AG10803 (cell line): ENCODE results near the gene OR5T1.

Experiments
- DNase-seq: peaks from one replicate; pipeline ENCODE4 v3.0.0; 2010; ENCODE audit warnings: low read depth
- H3K4me3 ChIP-seq: 2 replicates; pipeline ENCODE4 v1.5.1; 2011; ENCODE audit warnings: mild to moderate bottlenecking, low read length, control low read depth
- CTCF ChIP-seq: conservative IDR thresholded peaks from 2 replicates; pipeline ENCODE4 v1.5.1; 2011; ENCODE audit warnings: mild to moderate bottlenecking, low read length, control low read depth, inconsistent platforms

Gene OR5T1

DNA sequence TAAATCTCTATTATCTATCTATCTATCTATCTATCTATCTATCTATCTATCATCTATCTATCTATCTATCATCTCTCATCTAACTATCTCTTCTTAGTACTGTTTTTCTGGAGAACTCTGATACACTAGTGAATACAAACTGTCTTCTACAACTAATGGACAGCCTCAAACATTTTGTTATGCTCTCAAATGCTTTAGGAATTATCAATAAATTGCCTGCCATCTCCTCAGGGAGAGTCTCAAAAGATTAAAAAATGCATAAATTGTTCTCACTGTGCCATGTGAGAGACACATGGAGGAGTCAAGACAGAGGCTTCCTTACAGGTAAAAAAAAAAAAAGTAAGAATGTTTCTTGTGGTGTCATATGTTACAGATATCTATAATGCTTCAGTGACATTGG, 40.9 kb downstream of the OR5T1 start, which contains the start of gene OR8K3:
OR8K3 (plus strand) TSS at position 301 of the 400 bp plus-strand sequence. CDS start 3,163 bp downstream, outside the sequence.
- no peak within 1 kb of the TSS for H3K4me3 ChIP-seq
- TF ChIP-seq CTCF = no peak

More for the DNA sequence above, 40.9 kb downstream of the OR5T1 start, which contains the start of gene OR8K3:
- no peak for DNase-seq
